GM23248 (cell line): ENCODE data around the gene MUC2.

ENCODE experiments used
- EZH2 ChIP-seq: fragments of 200-600 bp; sonication (generic); IDR thresholded peaks from 2 replicates; pipeline ENCODE4 v1.6.1; 2018; ENCODE audit warnings: antibody characterized with exemption, mild to moderate bottlenecking; ENCODE audit not compliant: insufficient read depth, poor library complexity, severe bottlenecking
- EZH2phosphoT487 ChIP-seq: fragments of 200-600 bp; sonication (generic); IDR thresholded peaks from 2 replicates; pipeline ENCODE4 v1.6.1; 2018; ENCODE audit warnings: antibody characterized with exemption, moderate library complexity, mild to moderate bottlenecking, low read depth; ENCODE audit not compliant: insufficient read depth

- TF ChIP-seq EZH2phosphoT487 (no peak), EZH2 (no peak)
Observed at GRCh38 chr11:1086171-1087102, 11.8 kb downstream of the MUC2 start.
